ENCODE measurements around the gene CCNC. TPM values are rescaled to one million over a fixed set of nuclear protein-coding genes. Genes with fewer than 3 reads are reported as not detected.

Gene CCNC
- total RNA-seq, 1 donor from 2014 or later = 51.8 TPM

GRCh38 chr6:99579781-99580180 is 11.3 kb upstream of the CCNC start:
- no peak overlapping the region for H3K27ac ChIP-seq (ENCODE audit: low read depth, low read length)
- H3K36me3 ChIP-seq (ENCODE audit: insufficient read depth, low read length) = no peaks in the 10 kb centered on the region
- H3K4me1 Mint-ChIP-seq (ENCODE audit: low read depth, unreplicated experiment) = no peaks in the 10 kb centered on the region
- DNase-seq (ENCODE audit: low read depth) (no peak), FAIRE-seq (no peak)
- H2AFZ ChIP-seq (ENCODE audit: low read depth, low read length) = no peak overlapping the region
- H3K4me3 Mint-ChIP-seq (ENCODE audit: unreplicated experiment) = no peak overlapping the region
- H3K27ac Mint-ChIP-seq (ENCODE audit: unreplicated experiment) = no peak overlapping the region
- no peak overlapping the region for H3K9ac ChIP-seq (ENCODE audit: low read length)
- H4K20me1 ChIP-seq (ENCODE audit: insufficient read depth, low read length) = no peaks in the 10 kb centered on the region
- no peak overlapping the region for H3K4me3 ChIP-seq (ENCODE audit: insufficient read depth, low read depth, low read length)
- H3K4me1 ChIP-seq (ENCODE audit: insufficient read depth, low read length) = no peaks in the 10 kb centered on the region
- peaks cover 57% of the 10 kb centered on the region for H3K27me3 Mint-ChIP-seq (ENCODE audit: low read depth, unreplicated experiment)
- no peaks in the 10 kb centered on the region for H3K9me3 Mint-ChIP-seq (ENCODE audit: unreplicated experiment)
- H3K79me2 ChIP-seq (ENCODE audit: insufficient read depth, low read length) = no peaks in the 10 kb centered on the region
- TF ChIP-seq EZH2 (IDR thresholded peaks at IDR 0.05; ENCODE audit: insufficient read depth, low read length) = no peak
- TF ChIP-seq CTCF (IDR thresholded peaks at IDR 0.05; ENCODE audit: insufficient read depth, low read depth, low read length) = no peak
- H3K27me3 ChIP-seq (ENCODE audit: insufficient read depth, low read length) = no peaks in the 10 kb centered on the region
- H3K4me2 ChIP-seq (ENCODE audit: low read length) = no peak overlapping the region
- no peaks in the 10 kb centered on the region for H3K9me3 ChIP-seq (ENCODE audit: insufficient read depth, low read depth, low read length)
- H3K36me3 Mint-ChIP-seq (ENCODE audit: low read depth, unreplicated experiment) = no peaks in the 10 kb centered on the region

- H3K4me3 Mint-ChIP-seq (ENCODE audit: unreplicated experiment) = no peak overlapping the region
- DNase-seq (ENCODE audit: low read depth) (no peak), FAIRE-seq (no peak)
- Histone ChIP-seq H3K4me1 (ENCODE audit: insufficient read depth, low read length) (no peaks in the 10 kb centered on the region), H3K27ac (ENCODE audit: low read depth, low read length) (no peak overlapping the region), H4K20me1 (ENCODE audit: insufficient read depth, low read length) (no peaks in the 10 kb centered on the region), H2AFZ (ENCODE audit: low read depth, low read length) (no peak overlapping the region), H3K9ac (ENCODE audit: low read length) (no peak overlapping the region), H3K9me3 (ENCODE audit: insufficient read depth, low read depth, low read length) (no peaks in the 10 kb centered on the region), H3K79me2 (ENCODE audit: insufficient read depth, low read length) (no peaks in the 10 kb centered on the region), H3K4me3 (ENCODE audit: insufficient read depth, low read depth, low read length) (no peak overlapping the region), H3K27me3 (ENCODE audit: insufficient read depth, low read length) (no peaks in the 10 kb centered on the region), H3K4me2 (ENCODE audit: low read length) (no peak overlapping the region), H3K36me3 (ENCODE audit: insufficient read depth, low read length) (no peaks in the 10 kb centered on the region)
- TF ChIP-seq CTCF (IDR thresholded peaks at IDR 0.05; ENCODE audit: insufficient read depth, low read depth, low read length) = no peak
- TF ChIP-seq EZH2 (IDR thresholded peaks at IDR 0.05; ENCODE audit: insufficient read depth, low read length) = no peak
- peaks cover 40% of the 10 kb centered on the region for H3K27me3 Mint-ChIP-seq (ENCODE audit: low read depth, unreplicated experiment)
- H3K27ac Mint-ChIP-seq (ENCODE audit: unreplicated experiment) = no peak overlapping the region
- no peaks in the 10 kb centered on the region for H3K4me1 Mint-ChIP-seq (ENCODE audit: low read depth, unreplicated experiment)
- peaks cover 3% of the 10 kb centered on the region for H3K9me3 Mint-ChIP-seq (ENCODE audit: unreplicated experiment)
- no peaks in the 10 kb centered on the region for H3K36me3 Mint-ChIP-seq (ENCODE audit: low read depth, unreplicated experiment)
Measured at GRCh38 chr6:99575544-99576227, 7.2 kb upstream of the CCNC start.

- H3K27ac ChIP-seq (ENCODE audit: low read depth, low read length) = no peak overlapping the region
- H3K4me3 ChIP-seq (ENCODE audit: insufficient read depth, low read depth, low read length) = no peak overlapping the region
- no peaks in the 10 kb centered on the region for H3K9me3 ChIP-seq (ENCODE audit: insufficient read depth, low read depth, low read length)
- FAIRE-seq (no peak), DNase-seq (ENCODE audit: low read depth) (no peak)
- Mint-ChIP-seq H3K27me3 (ENCODE audit: low read depth, unreplicated experiment) (peaks cover 39% of the 10 kb centered on the region), H3K27ac (ENCODE audit: unreplicated experiment) (no peak overlapping the region), H3K9me3 (ENCODE audit: unreplicated experiment) (peaks cover 6% of the 10 kb centered on the region), H3K36me3 (ENCODE audit: low read depth, unreplicated experiment) (no peaks in the 10 kb centered on the region), H3K4me3 (ENCODE audit: unreplicated experiment) (no peak overlapping the region), H3K4me1 (ENCODE audit: low read depth, unreplicated experiment) (no peaks in the 10 kb centered on the region)
- no peak overlapping the region for H3K4me2 ChIP-seq (ENCODE audit: low read length)
- no peaks in the 10 kb centered on the region for H3K4me1 ChIP-seq (ENCODE audit: insufficient read depth, low read length)
- H2AFZ ChIP-seq (ENCODE audit: low read depth, low read length) = no peak overlapping the region
- H3K27me3 ChIP-seq (ENCODE audit: insufficient read depth, low read length) = no peaks in the 10 kb centered on the region
- no peaks in the 10 kb centered on the region for H4K20me1 ChIP-seq (ENCODE audit: insufficient read depth, low read length)
- no peaks in the 10 kb centered on the region for H3K36me3 ChIP-seq (ENCODE audit: insufficient read depth, low read length)
- no peaks in the 10 kb centered on the region for H3K79me2 ChIP-seq (ENCODE audit: insufficient read depth, low read length)
- TF ChIP-seq CTCF (IDR thresholded peaks at IDR 0.05; ENCODE audit: insufficient read depth, low read depth, low read length) = no peak
- no peak for TF ChIP-seq EZH2 (IDR thresholded peaks at IDR 0.05; ENCODE audit: insufficient read depth, low read length)
- no peak overlapping the region for H3K9ac ChIP-seq (ENCODE audit: low read length)
Measured at GRCh38 chr6:99573980-99574617, 5.6 kb upstream of the CCNC start.

Measured in astrocyte (in vitro differentiated cells and primary cell).